SKM-1 treated with dmso at 0.1 percent for 144 hours (cell line): Measurements from ENCODE around the gene GPHA2.
"Not testable (repeated sequence)": the region's sequence is repeated elsewhere in the genome, so short reads cannot be mapped to it uniquely, and the experiment has no call there.

Source experiments
- DNase-seq: peaks from one replicate; lab custom pipeline; 2025; ENCODE audit not compliant: unreplicated experiment; lab: John Stamatoyannopoulos, UW

The GPHA2 gene

GRCh38 chr11:64935359-64936081 is at the start of gene GPHA2:
TSS of gene GPHA2 (minus strand) at chr11:64935893. CDS start at chr11:64935460, 433 bp downstream.
- no peak for DNase-seq

DNA sequence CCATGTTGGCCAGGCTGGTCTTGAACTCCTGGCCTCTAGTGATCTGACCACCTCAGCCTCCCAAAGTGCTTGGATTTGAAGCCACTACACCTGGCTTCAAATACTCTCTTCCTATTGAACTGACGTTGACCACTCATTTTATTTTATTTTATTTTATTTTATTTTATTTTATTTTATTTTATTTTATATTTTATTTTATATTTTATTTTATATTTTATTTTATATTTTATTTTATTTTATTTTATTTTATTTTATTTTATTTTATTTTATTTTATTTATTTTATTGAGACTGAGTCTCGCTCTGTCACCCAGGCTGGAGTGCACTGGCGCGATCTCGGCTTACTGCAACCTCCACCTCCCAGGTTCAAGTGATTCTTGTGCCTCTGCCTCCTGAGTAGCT is 47.6 kb upstream of the GPHA2 start:
- not testable (repeated sequence) for DNase-seq

GRCh38 chr11:64976651-64977050 is 41.0 kb upstream of the GPHA2 start:
- no peak for DNase-seq

GRCh38 chr11:64974124-64974523 is 38.4 kb upstream of the GPHA2 start:
- DNase-seq: no peak

DNA sequence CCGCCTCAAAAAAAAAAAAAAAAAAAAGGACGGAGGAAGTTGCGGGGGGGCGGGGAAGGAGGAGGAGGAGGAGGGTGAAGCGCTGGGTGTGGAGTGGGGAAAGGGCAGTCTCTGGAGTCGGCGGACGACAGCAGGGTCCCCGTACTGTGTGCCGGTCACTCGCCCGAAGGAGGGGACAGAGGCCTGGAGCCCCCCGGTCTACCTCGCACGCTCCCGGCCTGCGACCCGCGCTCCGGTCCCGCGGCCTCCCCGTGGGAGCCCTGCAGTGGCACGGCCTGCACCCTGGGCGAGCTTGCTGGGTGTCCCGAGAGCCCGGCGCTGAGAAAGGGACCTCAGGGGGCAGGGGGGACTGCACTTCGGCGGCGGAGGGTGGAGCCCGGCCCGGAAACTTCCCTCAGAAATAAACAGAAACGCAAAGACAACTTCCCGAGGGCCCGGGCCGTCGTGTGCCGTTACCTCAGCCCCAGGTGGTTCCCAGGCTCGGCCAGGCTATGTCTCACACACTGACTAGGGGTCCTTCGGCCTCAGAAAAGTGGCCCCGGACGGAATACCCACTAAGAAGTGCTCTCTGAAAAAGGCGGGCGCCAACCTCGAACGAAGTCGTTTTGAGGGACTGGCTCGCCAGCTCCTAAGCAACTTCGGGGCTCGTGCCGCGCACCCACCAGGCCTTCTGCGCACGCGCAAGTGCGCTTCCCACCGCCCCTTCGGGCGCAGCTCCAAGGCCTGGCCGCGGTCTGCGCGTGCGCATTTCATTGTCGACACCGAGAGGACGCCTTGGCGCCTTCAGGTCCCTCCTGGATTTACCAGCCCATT is 35.9 kb upstream of the GPHA2 start, which contains the start of gene MAJIN:
Gene MAJIN, minus strand, starts transcription at position 688 of the 813 bp plus-strand sequence. CDS start 12,703 bp downstream, outside the sequence.
- DNase-seq: no peak

DNA sequence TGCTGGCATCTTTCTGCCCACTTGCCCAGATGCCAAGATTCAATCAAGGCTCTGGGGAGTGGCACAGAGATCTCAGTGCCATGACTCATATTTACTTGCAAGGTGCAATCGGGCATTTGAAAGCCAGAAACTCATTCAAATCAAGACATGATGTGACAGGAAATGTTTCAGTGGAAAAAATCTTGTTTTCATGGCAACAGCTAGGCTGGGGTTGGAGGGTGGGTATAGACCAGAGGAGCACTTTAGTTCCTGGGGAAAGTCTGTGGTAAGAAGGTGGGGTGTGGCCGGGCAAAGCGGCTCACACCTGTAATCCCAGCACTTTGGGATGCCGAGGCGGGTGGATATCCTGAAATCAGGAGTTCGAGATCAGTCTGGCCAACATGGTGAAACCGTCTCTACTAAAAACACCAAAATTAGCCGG is 35.0 kb upstream of the GPHA2 start:
- no peak for DNase-seq

DNA sequence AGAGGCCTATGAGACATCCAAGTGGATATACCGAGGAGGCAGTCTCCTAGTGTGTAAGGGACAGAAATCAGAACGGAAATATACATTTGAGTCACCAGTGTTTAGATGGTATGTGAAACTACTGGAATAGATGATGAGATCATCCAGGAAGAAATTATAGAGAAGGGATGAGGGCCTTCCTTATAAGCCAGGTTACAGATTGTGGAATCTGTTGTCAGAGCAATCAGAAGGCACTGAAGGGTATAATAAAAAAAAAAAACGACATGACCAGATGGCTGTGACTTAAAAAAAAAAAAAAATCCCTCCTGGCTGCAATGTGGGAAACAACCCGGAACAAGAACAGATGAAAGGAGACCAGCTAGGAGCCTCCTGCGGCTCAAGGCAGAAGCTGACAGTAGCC is 33.5 kb upstream of the GPHA2 start:
- DNase-seq: no peak

- no peak for DNase-seq
Measured at GRCh38 chr11:64967375-64967774, 31.7 kb upstream of the GPHA2 start.

DNA sequence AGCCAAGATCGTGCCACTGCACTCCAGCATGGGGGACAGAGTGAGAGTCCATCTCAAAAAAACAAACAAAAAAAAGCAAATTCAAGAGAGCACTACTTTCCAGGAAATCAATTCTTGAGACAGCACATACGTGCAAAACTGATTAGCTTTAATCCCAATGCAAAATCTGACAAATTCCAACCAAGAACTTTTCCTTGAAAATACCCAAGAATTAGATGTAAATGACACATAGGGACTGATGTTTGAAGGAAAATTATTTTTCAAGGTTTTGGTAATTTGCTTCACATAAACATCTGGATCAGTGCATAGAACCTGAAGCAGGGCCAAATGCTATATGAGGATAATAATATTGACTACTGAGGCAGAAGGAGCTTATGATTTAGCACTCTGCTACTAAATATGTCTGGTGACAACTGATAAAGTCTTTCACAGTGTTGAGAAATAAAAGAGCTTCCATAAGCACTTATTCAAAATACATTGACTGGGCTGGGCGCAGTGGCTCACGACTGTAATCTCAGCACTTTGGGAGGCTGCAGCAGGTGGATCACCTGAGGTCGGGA is 27.5 kb upstream of the GPHA2 start:
- DNase-seq: no peak

DNA sequence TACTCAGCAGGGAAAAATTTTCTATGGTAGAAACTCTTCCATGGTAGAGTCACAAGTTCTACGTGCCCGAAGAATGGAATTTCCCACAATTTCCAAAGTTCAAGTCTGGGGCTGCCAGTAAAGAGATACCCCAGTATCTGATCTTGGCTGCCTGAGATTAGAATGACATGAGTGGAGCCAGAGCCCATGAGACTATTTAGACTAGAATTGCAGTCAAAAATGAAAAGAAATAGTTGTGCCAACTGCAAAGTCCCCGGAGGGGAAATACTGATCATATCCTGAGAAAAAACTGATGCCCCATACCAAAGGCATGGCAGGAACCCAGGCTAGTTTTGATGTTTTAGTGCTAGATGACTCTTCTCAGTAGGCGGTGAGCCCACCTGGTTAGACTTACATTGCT is 25.0 kb upstream of the GPHA2 start:
- no peak for DNase-seq

GRCh38 chr11:64959498-64959897 is 23.8 kb upstream of the GPHA2 start:
- DNase-seq: no peak

DNA sequence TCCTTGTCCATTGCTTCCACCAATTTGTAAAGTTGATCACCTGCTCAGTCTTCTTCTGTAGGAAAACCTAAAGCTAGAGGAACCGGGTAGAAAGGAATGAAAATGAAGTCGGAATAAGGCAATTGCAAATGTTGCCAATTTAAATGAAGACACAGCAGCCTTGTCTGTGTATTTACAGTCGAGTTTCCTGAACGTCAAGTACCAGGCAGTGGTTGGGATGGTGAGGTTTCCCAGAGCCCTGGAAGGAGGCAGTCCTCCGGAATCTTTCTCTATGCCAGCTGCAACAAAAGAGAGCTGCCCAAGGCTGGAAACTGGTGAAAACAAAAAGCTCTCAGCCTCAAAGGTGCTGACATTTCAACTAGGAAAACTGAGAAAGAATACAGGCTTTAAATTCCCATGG is 18.5 kb upstream of the GPHA2 start:
- DNase-seq: no peak

DNA sequence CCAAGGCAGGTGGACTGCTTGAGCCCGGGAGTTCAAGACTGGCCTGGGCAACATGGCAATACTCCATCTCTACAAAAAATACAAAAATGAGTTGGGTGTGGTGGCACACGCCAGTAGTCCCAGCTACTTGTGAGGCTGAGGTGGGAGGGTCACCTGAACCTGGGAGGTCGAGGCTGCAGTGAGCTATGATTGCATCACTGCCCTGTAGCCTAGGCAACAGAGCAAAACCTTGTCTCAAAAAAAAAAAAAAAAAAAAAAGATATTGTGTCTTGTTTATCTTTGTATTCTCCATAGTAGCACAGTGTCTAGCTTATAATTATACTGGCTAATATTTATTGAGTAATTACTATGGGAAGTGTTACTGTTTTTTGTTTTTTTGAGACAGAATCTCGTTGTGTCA is 15.8 kb upstream of the GPHA2 start:
- DNase-seq: no peak

DNA sequence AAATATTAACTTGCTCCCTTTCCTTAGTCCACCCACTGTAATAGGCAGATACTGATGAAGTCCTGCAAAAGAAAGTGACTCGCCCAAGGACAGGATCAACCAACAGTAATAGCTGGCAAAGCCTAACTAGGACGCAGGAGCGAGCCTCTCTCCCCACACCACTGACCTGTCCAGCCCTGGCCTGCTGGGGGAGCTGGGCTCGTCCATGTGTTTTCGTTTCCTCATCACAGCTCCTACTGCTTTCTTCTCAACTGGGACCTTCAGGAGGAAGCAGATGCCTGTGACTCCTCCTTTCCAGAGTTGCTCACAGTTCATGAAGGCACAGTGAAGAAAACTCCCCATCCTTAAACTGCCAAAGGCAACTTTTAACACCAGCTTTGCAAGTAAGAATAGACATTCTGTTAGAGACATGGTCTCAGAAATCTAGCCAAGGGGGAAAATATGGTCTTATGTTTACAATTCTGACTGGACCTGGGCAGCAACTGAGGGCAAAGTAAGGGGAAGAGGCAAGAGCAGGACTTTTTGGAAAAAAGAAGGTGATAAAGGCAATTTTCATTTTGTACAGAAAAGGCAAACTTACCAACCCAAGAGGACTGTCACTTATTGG is 11.6 kb upstream of the GPHA2 start:
- DNase-seq: no peak

DNA sequence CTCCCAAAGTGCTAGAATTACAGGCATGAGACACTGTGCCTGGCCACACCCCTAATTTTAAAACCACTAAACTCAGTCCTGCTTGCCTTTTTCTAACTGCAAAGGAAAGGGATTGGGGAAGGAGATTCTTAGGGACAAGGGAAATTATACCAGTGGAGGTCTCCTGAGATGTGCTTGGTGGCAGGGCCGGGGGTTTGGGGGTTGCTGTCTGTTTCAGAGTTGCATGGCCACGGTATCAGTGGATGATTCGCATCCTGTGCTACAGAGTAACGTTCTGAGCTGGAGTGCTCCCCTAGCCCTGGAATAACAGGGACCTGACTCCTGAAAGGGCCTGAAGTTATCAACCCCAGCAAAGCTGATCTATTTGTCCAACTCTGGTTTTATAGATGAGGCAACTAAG is 846 bp upstream of the GPHA2 start:
- DNase-seq: no peak

GRCh38 chr11:64934682-64935358 is 873 bp downstream of the GPHA2 start:
- DNase-seq: no peak

GRCh38 chr11:64933935-64934681 is 1.6 kb downstream of the GPHA2 start:
- DNase-seq: no peak

GRCh38 chr11:64933213-64933934 is 2.3 kb downstream of the GPHA2 start:
- DNase-seq: no peak

DNA sequence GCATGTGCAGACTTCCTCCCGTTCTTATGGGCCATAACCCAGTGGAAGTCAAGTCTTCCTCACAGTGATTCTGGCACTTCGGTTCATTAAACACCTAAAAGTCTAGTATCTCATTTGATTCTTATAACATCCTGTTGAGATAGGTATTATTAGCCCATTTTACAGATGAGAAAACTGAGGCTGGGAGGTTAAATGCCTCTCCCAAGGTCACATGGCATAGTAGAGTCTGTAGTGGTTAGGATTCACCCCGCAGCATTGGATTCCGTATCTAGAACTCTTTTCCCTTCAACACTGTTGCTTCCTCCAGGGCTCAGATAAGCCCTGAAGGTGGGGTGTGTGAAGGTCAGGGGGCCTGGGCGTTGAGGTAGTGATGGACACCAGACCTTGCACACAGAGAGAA is 3.4 kb downstream of the GPHA2 start:
- DNase-seq: no peak

DNA sequence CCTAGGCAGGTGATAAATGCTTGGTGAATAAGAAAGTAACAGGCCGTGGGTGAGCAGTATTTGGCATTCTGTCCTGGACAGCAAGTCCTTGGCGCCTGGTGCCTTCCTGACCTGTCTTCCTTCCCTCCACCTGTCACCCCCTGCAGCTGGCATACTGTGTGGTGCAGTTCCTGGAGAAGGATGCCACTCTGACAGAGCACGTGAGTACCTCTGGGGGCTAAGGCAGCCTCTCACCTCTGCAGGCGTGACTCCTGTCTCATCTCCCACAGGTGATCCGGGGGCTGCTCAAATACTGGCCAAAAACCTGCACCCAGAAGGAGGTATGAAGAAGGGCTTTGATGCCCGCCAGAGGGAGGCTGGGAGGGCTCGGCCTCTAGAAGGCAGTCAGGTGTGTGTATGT is 4.4 kb downstream of the GPHA2 start:
- DNase-seq: no peak
